SK-N-DZ (cell line): ENCODE results near the gene CXCR2.

Experiments
- DNase-seq: peaks from one replicate; pipeline ENCODE4 v3.0.0-alpha.2; 2015; ENCODE audit warnings: low spot score

CXCR2 gene

GRCh38 chr2:218180467-218181114 lies 54.8 kb downstream of the CXCR2 start:
- DNase-seq: no peak

DNA sequence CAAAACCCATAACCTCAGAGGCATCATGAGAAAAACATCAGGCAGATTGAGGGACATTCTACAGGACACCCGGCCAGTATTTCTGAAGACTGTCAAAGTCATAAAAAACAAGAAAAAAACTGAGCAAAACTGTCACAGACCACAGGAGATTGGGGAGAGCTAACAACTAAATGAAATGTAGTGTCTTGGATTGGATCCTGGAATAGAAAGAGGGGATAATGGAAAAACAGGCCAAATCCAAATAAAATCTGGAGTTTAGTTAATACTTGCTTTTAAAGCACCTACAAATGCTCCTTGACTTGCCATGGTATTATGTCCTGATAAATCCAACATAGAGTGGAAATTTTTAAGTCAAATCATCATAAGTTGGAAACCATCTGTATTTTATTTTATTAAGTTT lies 58.5 kb downstream of the CXCR2 start:
- no peak for DNase-seq

DNA sequence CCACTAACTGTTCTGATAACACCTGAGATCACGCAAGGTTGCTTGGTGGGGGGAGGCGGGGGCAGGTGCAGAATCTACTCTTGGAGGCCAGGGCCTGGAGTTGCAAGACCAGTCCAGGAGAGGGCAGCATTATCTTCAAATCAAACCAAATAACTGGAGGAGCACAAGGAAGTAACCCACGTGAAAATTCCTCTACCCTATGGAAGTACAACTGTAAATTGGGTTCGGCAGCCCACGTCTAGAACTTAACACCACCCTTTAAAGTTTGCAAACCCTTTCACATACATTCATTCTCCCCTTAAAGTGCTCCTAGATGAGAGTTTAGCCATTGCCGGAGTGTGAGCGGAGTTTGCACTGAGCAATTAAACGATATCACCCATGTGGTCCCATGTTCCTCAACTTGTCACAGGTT lies 60.5 kb downstream of the CXCR2 start:
- DNase-seq: peak; percentile 56
